T-cell (primary cell): ENCODE data around the gene NAV2. TPM values are rescaled to one million over a fixed set of nuclear protein-coding genes. Genes with fewer than 3 reads are reported as not detected.

Experiments
- ATAC-seq, 4 experiments: fragments of 200-7000 bp in 3 of 4; fragments of 150-1000 bp in 1 of 4; cut with Tn5 transposase; replicated peaks in 1 of 4; 1 replicate in 3 of 4; 2 replicates in 1 of 4; pipeline ENCODE4 v1.10.0; 2021; ENCODE audit warnings: moderate library complexity in 3 of 4, mild to moderate bottlenecking in 2 of 4, moderate number of reproducible peaks in 1 of 4
- CTCF ChIA-PET, 2 donors: fragments of 300-600 bp; sonication (Branson Sonifier 250); formaldehyde crosslinking; loops; one replicate each; lab custom pipeline; 2022; ENCODE audit warnings: antibody characterized with exemption in 2 of 2; lab: Charles Lee
- POLR2A ChIA-PET, 2 donors: fragments of 300-600 bp; sonication (Branson Sonifier 250); formaldehyde crosslinking; loops; one replicate each; lab custom pipeline; 2022; ENCODE audit warnings: antibody characterized with exemption in 2 of 2; lab: Charles Lee
- DNase-seq, 35 experiments: peaks; one replicate each; pipeline versions ENCODE4 v3.0.0 to v3.0.0-alpha.2; 2013 to 2023
- H3K27ac ChIP-seq: one replicate; pipeline ENCODE4 v1.5.1; 2013; ENCODE audit warnings: low read length
- H3K27me3 ChIP-seq, 2 experiments: replicated peaks in 1 of 2; 1 replicate in 1 of 2; 2 replicates in 1 of 2; pipeline versions ENCODE4 v1.6.1 to v1.7.0; 2013; ENCODE audit warnings: low read length in 1 of 2, mixed read lengths in 1 of 2; ENCODE audit not compliant: control insufficient read depth in 2 of 2, insufficient read depth in 2 of 2; ENCODE audit errors: extremely low read depth in 1 of 2
- H3K36me3 ChIP-seq, 2 donors: 1 replicate in 1 of 2; 2 replicates in 1 of 2; pipeline versions ENCODE4 v1.6.1 to v1.7.0; 2013; ENCODE audit warnings: low read length in 1 of 2; ENCODE audit not compliant: control insufficient read depth in 2 of 2, insufficient read depth in 1 of 2; ENCODE audit errors: extremely low read depth in 1 of 2
- H3K4me1 ChIP-seq, 2 experiments: 1 replicate in 1 of 2; 2 replicates in 1 of 2; pipeline versions ENCODE4 v1.6.1 to v1.7.0; 2013; ENCODE audit warnings: low read length in 2 of 2, mixed read lengths in 1 of 2; ENCODE audit not compliant: insufficient read depth in 2 of 2, control insufficient read depth in 1 of 2; ENCODE audit errors: extremely low read depth in 1 of 2
- H3K4me3 ChIP-seq, 2 donors: 1 replicate in 1 of 2; 2 replicates in 1 of 2; pipeline versions ENCODE4 v1.5.1 to v1.7.0; 2013; ENCODE audit warnings: mild to moderate bottlenecking in 2 of 2, low read length in 1 of 2, moderate library complexity in 1 of 2; ENCODE audit not compliant: control insufficient read depth in 1 of 2; ENCODE audit errors: extremely low read depth in 1 of 2
- H3K9me3 ChIP-seq: 2 replicates; pipeline ENCODE4 v1.7.0; 2013
- H3K27ac Mint-ChIP-seq, 2 donors: one replicate each; pipeline ENCODE4 v1.8.0; 2020 to 2021; ENCODE audit warnings: mild to moderate bottlenecking in 2 of 2, mixed read lengths in 2 of 2
- H3K27me3 Mint-ChIP-seq, 2 donors: one replicate each; pipeline ENCODE4 v1.8.0; 2021 to 2022; ENCODE audit warnings: mixed read lengths in 2 of 2
- H3K36me3 Mint-ChIP-seq: one replicate; pipeline ENCODE4 v1.8.0; 2021; ENCODE audit warnings: mixed read lengths
- H3K4me1 Mint-ChIP-seq, 3 donors: one replicate each; pipeline ENCODE4 v1.8.0; 2020 to 2022; ENCODE audit warnings: mixed read lengths in 3 of 3, mild to moderate bottlenecking in 1 of 3
- H3K4me3 Mint-ChIP-seq, 3 donors: one replicate each; pipeline ENCODE4 v1.8.0; 2020 to 2022; ENCODE audit warnings: mild to moderate bottlenecking in 3 of 3, mixed read lengths in 3 of 3, moderate library complexity in 3 of 3
- H3K9me3 Mint-ChIP-seq, 3 donors: one replicate each; pipeline ENCODE4 v1.8.0; 2020 to 2022; ENCODE audit warnings: mixed read lengths in 3 of 3
- WGBS: methylation state at CpG from one replicate; pipeline ENCODE4 v1.1.5; 2013; ENCODE audit warnings: missing lambda C conversion rate; ENCODE audit not compliant: insufficient coverage; 5-methylcytosine and 5-hydroxymethylcytosine counted together
- total RNA-seq, 35 experiments: library from RNA in 6 of 35; stranded (reverse) in 6 of 35; fragments of 120-200 nt in 1 of 35; gene quantifications; one replicate each; pipeline versions ENCODE4 v1.2.1 to v1.2.4 and lab custom pipeline; 2013 to 2026

NAV2 gene
- total RNA-seq, 5 donors from 2014 or later (not counting 1 experiment from before 2014, with no cell fraction given): 0.55 to 3.0 (median 1.8) TPM

DNA sequence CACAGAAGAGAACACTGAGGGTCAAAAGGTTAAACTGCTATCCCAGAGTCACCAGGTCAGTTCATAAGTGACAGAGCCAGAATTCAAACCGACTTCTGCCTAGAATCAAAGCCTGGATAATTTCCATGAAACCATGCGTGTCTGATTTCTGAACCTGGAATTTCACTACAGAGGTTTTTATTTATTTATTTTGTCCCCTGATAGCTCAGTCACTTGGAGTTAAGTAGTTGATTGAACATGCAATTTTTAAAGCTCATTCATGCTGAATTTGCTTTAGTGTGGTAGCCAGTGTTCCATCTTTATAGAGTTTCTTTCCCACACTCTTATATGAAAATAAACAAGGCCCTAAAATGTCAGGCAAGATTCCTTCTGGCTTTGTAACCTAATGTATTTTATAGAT is 93.2 kb downstream of the NAV2 start:
- no peaks in the 10 kb centered on the region for H3K36me3 ChIP-seq
- H3K4me3 Mint-ChIP-seq: no peak overlapping the region
- H3K27me3 Mint-ChIP-seq: peaks cover 0 to 8% of the 10 kb centered on the region in 2 donors
- POLR2A ChIA-PET: no interaction called here
- no peak overlapping the region for H3K27ac Mint-ChIP-seq
- H3K27me3 ChIP-seq: peaks cover 0 to 6% of the 10 kb centered on the region in 2 experiments
- CTCF ChIA-PET: no interaction called here
- no peaks in the 10 kb centered on the region for H3K4me1 ChIP-seq
- H3K36me3 Mint-ChIP-seq: no peaks in the 10 kb centered on the region
- no peaks in the 10 kb centered on the region for H3K9me3 Mint-ChIP-seq
- no peaks in the 10 kb centered on the region for H3K4me1 Mint-ChIP-seq
- no peaks in the 10 kb centered on the region for H3K9me3 ChIP-seq
- 40% methylated on average over 1 of the region's 2 CpGs for WGBS
- DNase-seq (no peak), ATAC-seq (no peak)
- no peak overlapping the region for H3K27ac ChIP-seq
- H3K4me3 ChIP-seq: no peak overlapping the region

DNA sequence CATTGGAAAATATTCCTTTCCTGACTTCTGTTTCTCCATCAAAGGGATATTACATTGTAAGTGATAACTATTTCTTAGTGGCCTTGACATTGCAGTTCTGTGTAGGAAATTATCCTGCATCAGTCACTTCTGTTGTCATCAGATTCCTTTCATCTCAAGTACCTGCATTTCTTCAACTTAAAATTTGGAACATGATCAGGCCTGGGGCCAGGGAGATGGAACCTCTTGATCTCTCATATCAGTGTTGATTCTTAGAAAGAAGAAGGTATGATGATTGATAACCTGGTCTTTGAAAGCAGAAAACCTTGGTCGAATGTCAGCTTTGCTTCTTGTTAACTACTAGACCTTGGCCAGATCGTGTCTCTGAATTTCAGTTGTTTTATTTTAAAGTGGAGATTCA is 93.6 kb downstream of the NAV2 start:
- Mint-ChIP-seq H3K4me1 (no peaks in the 10 kb centered on the region), H3K4me3 (no peak overlapping the region), H3K27ac (no peak overlapping the region), H3K36me3 (no peaks in the 10 kb centered on the region), H3K9me3 (no peaks in the 10 kb centered on the region), H3K27me3 (peaks cover 0 to 8% of the 10 kb centered on the region in 2 donors)
- Histone ChIP-seq H3K4me1 (no peaks in the 10 kb centered on the region), H3K36me3 (no peaks in the 10 kb centered on the region), H3K27me3 (peaks cover 0 to 3% of the 10 kb centered on the region in 2 experiments), H3K4me3 (no peak overlapping the region), H3K9me3 (no peaks in the 10 kb centered on the region), H3K27ac (no peak overlapping the region)
- WGBS: 73% methylated on average over 2 of the region's 2 CpGs
- POLR2A ChIA-PET: no interaction called here
- CTCF ChIA-PET: interaction anchor here in 1 of 2 donors (0.5 kb wide), 1 partner anchor 286 kb away, joined by 3 read pairs; no protein-coding TSS in a partner anchor
- no peak for DNase-seq
- ATAC-seq: no peak

DNA sequence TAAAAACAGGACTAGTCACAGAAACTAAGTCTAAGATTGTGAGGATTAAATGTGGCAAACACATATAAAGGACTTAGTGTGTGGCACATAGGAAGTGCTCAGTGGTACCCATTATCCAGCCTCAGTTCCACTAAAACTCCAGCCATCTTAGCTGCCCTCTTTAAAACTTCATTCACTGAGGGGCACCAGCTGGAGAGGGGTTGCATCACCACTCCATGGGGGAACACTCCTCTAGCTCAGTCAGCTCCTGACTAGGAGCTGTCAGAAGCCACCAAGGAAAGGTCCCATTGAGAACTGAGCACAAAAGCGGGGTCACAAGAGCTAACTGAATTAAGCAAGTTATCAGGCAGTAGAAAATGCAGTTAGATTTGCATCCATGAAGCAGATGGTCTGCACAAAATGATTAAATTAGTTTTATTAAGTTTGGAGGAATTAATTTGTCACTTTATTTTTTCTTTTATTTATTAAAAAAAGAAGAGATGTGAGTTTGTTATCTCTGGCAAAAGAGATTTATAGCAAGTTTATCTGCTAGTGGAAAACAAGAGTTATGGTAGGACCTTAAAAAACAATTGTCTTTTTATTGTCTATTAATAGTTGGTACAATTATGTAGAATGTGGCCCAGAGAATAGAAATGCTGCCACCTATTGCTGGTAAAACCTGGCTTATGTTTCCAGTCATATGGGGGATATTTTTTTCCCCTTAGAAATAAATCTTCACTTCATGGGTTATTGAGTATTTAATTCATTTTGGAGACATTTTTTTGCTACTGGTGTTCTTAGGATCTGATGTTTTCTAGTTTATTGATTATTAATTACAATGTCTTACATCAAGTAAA is 95.7 kb downstream of the NAV2 start:
- no peak overlapping the region for H3K27ac ChIP-seq
- ChIA-PET CTCF (no interaction called here), POLR2A (no interaction called here)
- no peak overlapping the region for H3K4me3 ChIP-seq
- H3K36me3 ChIP-seq: no peaks in the 10 kb centered on the region
- Mint-ChIP-seq H3K27ac (no peak overlapping the region), H3K36me3 (no peaks in the 10 kb centered on the region), H3K27me3 (peaks cover 2 to 8% of the 10 kb centered on the region in 2 donors), H3K4me1 (no peaks in the 10 kb centered on the region), H3K4me3 (no peak overlapping the region), H3K9me3 (no peaks in the 10 kb centered on the region)
- no peaks in the 10 kb centered on the region for H3K4me1 ChIP-seq
- ATAC-seq (no peak), DNase-seq (no peak)
- WGBS: 57% methylated on average over 1 of the region's 1 CpG
- no peaks in the 10 kb centered on the region for H3K27me3 ChIP-seq
- no peaks in the 10 kb centered on the region for H3K9me3 ChIP-seq

DNA sequence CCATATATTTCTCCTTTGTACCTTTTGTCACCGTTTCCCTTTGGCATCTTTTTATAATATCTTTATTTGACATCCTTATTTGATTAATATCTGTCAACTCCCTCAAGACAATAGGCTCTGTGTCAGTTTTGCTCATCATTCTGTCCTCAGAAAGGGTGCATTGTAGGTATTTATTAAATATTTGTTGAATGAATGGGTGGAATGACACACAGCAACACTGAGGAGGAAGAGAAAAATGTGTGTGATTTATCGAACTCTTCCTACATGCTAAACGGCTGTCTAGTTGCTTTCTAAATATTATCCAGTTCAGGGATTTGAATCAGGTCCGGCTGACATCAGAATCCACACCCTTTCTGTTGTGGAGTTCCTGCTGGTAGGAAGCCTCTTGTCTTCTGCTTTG is 98.2 kb downstream of the NAV2 start:
- H3K4me3 ChIP-seq: no peak overlapping the region
- H3K9me3 Mint-ChIP-seq: no peaks in the 10 kb centered on the region
- no peaks in the 10 kb centered on the region for H3K9me3 ChIP-seq
- DNase-seq: no peak
- H3K4me1 ChIP-seq: no peaks in the 10 kb centered on the region
- no peaks in the 10 kb centered on the region for H3K36me3 Mint-ChIP-seq
- no peak overlapping the region for H3K4me3 Mint-ChIP-seq
- peaks cover 4 to 9% of the 10 kb centered on the region in 2 donors for H3K27me3 Mint-ChIP-seq
- POLR2A ChIA-PET: no interaction called here
- no CpG with 5 or more reads among the region's 4 CpGs for WGBS
- CTCF ChIA-PET: no interaction called here
- H3K27ac ChIP-seq: no peak overlapping the region
- H3K4me1 Mint-ChIP-seq: no peaks in the 10 kb centered on the region
- peaks cover 0 to 3% of the 10 kb centered on the region in 2 experiments for H3K27me3 ChIP-seq
- no peaks in the 10 kb centered on the region for H3K36me3 ChIP-seq
- no peak overlapping the region for H3K27ac Mint-ChIP-seq
- ATAC-seq: no peak

DNA sequence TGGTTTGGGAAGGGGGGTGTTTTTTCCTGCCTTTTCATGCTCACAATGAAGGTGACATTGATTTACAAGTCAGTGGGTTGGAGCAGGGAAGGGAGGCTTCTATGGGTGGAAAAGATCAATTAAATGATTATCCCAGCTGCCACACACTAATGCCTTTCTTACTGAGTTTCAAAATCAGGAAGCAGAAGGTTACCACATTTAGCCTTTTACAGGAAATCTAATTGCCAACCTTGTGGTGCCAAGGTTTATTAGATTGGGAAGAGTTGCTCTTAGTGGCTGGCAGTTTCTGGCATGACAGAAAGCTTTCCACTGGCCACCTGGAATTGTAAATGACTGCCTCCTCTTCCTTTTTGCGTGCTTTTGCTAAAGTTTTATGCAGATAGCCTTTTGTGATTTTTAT is 98.7 kb downstream of the NAV2 start:
- no peak overlapping the region for H3K27ac Mint-ChIP-seq
- POLR2A ChIA-PET: no interaction called here
- CTCF ChIA-PET: no interaction called here
- Histone ChIP-seq H3K27ac (no peak overlapping the region), H3K36me3 (no peaks in the 10 kb centered on the region), H3K4me3 (no peak overlapping the region), H3K4me1 (no peaks in the 10 kb centered on the region), H3K27me3 (peaks cover 0 to 7% of the 10 kb centered on the region in 2 experiments), H3K9me3 (no peaks in the 10 kb centered on the region)
- H3K27me3 Mint-ChIP-seq: peaks cover 4 to 9% of the 10 kb centered on the region in 2 donors
- WGBS: no CpG with 5 or more reads among the region's 1 CpG
- H3K36me3 Mint-ChIP-seq: no peaks in the 10 kb centered on the region
- no peaks in the 10 kb centered on the region for H3K4me1 Mint-ChIP-seq
- H3K4me3 Mint-ChIP-seq: no peak overlapping the region
- H3K9me3 Mint-ChIP-seq: no peaks in the 10 kb centered on the region
- ATAC-seq (no peak), DNase-seq (no peak)

DNA sequence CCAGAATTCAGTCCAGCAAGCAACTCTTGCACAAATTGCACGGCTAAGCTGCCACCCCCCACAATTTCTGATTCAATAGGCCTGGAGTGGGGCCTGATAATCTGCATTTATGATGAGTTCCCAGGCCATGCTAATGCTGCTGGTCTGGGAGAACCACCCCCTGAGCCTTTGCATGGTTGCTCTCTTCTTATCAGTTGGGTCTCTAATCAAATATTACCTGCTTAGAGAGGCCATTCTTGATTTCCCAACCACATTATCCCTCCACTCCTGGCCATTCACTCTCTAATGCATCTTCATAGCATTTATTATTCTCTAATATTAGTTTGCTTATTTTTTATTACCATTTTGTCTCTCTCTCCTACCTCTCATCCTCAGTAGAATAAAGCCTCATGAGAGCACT is 99.5 kb downstream of the NAV2 start:
- Histone ChIP-seq H3K9me3 (no peaks in the 10 kb centered on the region), H3K4me3 (no peak overlapping the region), H3K4me1 (no peaks in the 10 kb centered on the region), H3K36me3 (no peaks in the 10 kb centered on the region), H3K27me3 (peaks cover 0 to 7% of the 10 kb centered on the region in 2 experiments), H3K27ac (no peak overlapping the region)
- H3K27ac Mint-ChIP-seq: no peak overlapping the region
- no peaks in the 10 kb centered on the region for H3K4me1 Mint-ChIP-seq
- DNase-seq (no peak), ATAC-seq (no peak)
- H3K36me3 Mint-ChIP-seq: no peaks in the 10 kb centered on the region
- POLR2A ChIA-PET: no interaction called here
- no peaks in the 10 kb centered on the region for H3K9me3 Mint-ChIP-seq
- CTCF ChIA-PET: no interaction called here
- no CpG with 5 or more reads among the region's 1 CpG for WGBS
- H3K27me3 Mint-ChIP-seq: peaks cover 4 to 9% of the 10 kb centered on the region in 2 donors
- no peak overlapping the region for H3K4me3 Mint-ChIP-seq
